ENCODE results near the gene BRI3BP. TPM values are rescaled to one million over a fixed set of nuclear protein-coding genes. Genes with fewer than 3 reads are reported as not detected.

The BRI3BP gene
- total RNA-seq (2022; extraction: Qiagen RNA extraction): 17.5 to 19.5 TPM (median 18.0 TPM) in 5 replicates

GRCh38 chr12:124993626-124994436 lies at the start of gene BRI3BP:
TSS of gene BRI3BP (plus strand) at chr12:124993645. CDS start at chr12:124993791, 146 bp downstream.

GRCh38 chr12:125065021-125065918 lies 71.8 kb downstream of the BRI3BP start, which contains the start of gene AACS:
TSS of gene AACS (plus strand) at chr12:125065435. CDS start at chr12:125065585, 150 bp downstream.

Other genes with a start within 250 kb of the BRI3BP start
- 113 to 173 TPM (median 162 TPM) in 5 replicates for gene SCARB1, start 129.8 kb upstream of the BRI3BP start, total RNA-seq (2022; extraction: Qiagen RNA extraction)
- 1,366 to 1,680 TPM (median 1,470 TPM) in 5 replicates for gene UBC, start 79.0 kb upstream of the BRI3BP start, total RNA-seq (2022; extraction: Qiagen RNA extraction)
- 32.8 to 42.0 TPM (median 38.1 TPM) in 5 replicates for gene DHX37, start 4.5 kb upstream of the BRI3BP start, total RNA-seq (2022; extraction: Qiagen RNA extraction)
- 20.1 to 20.9 TPM (median 20.6 TPM) in 5 replicates for gene AACS, start 71.8 kb downstream of the BRI3BP start, total RNA-seq (2022; extraction: Qiagen RNA extraction)
- 0.01 to 0.16 TPM (median 0.08 TPM) in 5 replicates for gene TMEM132B, start 192.7 kb downstream of the BRI3BP start, total RNA-seq (2022; extraction: Qiagen RNA extraction)

Measured in A549 treated with AZD2906 at 1 μM for 4 hours (cell line).